Brain microvascular endothelial cell (primary cell): ENCODE data around the gene PRPF6.

Experiments used
- DNase-seq: peaks from one replicate; pipeline ENCODE4 v3.0.0-alpha.2; 2020
- H3K27ac ChIP-seq: fragments of 250-450 bp; sonication (Bioruptor Pico); 2 replicates; pipeline ENCODE4 v1.5.1; 2020; ENCODE audit warnings: mild to moderate bottlenecking, moderate library complexity
- H3K27me3 ChIP-seq: fragments of 250-450 bp; sonication (Bioruptor Pico); replicated peaks from 2 replicates; pipeline ENCODE4 v1.5.1; 2020; ENCODE audit warnings: mild to moderate bottlenecking
- H3K36me3 ChIP-seq: fragments of 250-450 bp; sonication (Bioruptor Pico); replicated peaks from 2 replicates; pipeline ENCODE4 v1.5.1; 2020; ENCODE audit warnings: mild to moderate bottlenecking
- H3K4me3 ChIP-seq: 2 replicates; pipeline ENCODE4 v1.5.1; 2011; ENCODE audit warnings: low read depth, mild to moderate bottlenecking, control low read depth, low read length, moderate library complexity
- CTCF ChIP-seq: IDR thresholded peaks from 2 replicates; pipeline ENCODE4 v1.5.1; 2011; ENCODE audit warnings: low read depth, mild to moderate bottlenecking, moderate library complexity, low read length, control low read depth, inconsistent platforms; ENCODE audit errors: missing control alignments
- in situ Hi-C: cut with HindIII; loops from 2 replicates; pipeline ENCODE4 v1.10.0; 2017; ENCODE audit warnings: low sequenced_read_pairs, low pct_ligation_motif_present

Gene PRPF6

GRCh38 chr20:63953764-63954429 lies 27.0 kb upstream of the PRPF6 start:
- in situ Hi-C loops, result no loop called here
- no peaks in the 10 kb centered on the region for H3K27me3 ChIP-seq
- peaks cover under 1% of the 10 kb centered on the region for H3K36me3 ChIP-seq
- H3K4me3 ChIP-seq, result no peak overlapping the region
- TF ChIP-seq CTCF, result no peak
- H3K27ac ChIP-seq, result no peak overlapping the region
- no peak for DNase-seq

GRCh38 chr20:63955281-63955826 lies 25.6 kb upstream of the PRPF6 start:
- Histone ChIP-seq H3K4me3 (peak overlapping the region; percentile 88), H3K27ac (no peak overlapping the region), H3K36me3 (peaks cover 8% of the 10 kb centered on the region), H3K27me3 (no peaks in the 10 kb centered on the region)
- DNase-seq, result no peak
- peak; percentile 26 for TF ChIP-seq CTCF
- in situ Hi-C loops, result no loop called here

- Histone ChIP-seq H3K27ac (peak within 1 kb of the TSS; percentile 57), H3K36me3 (peaks cover 9% of the 10 kb centered on the region), H3K4me3 (peak within 1 kb of the TSS; percentile 88), H3K27me3 (no peaks in the 10 kb centered on the region)
- no peak for TF ChIP-seq CTCF
- in situ Hi-C loops, result no loop called here
- peak; percentile 79 for DNase-seq
Observed at GRCh38 chr20:63955827-63956663, 24.9 kb upstream of the PRPF6 start, which contains the start of gene UCKL1. Gene UCKL1 (minus strand): TSS chr20:63956416. CDS start chr20:63956372, 44 bp downstream.

GRCh38 chr20:63956664-63957003 lies 24.3 kb upstream of the PRPF6 start:
- peak overlapping the region; percentile 54 for H3K4me3 ChIP-seq
- no peaks in the 10 kb centered on the region for H3K27me3 ChIP-seq
- H3K36me3 ChIP-seq, result peaks cover 15% of the 10 kb centered on the region
- no peak for TF ChIP-seq CTCF
- in situ Hi-C loops, result no loop called here
- H3K27ac ChIP-seq, result peak overlapping the region; percentile 25
- no peak for DNase-seq

GRCh38 chr20:63957004-63957689 lies 23.8 kb upstream of the PRPF6 start:
- in situ Hi-C loops, result no loop called here
- Histone ChIP-seq H3K36me3 (peaks cover 20% of the 10 kb centered on the region), H3K27ac (peak overlapping the region; percentile 25), H3K27me3 (no peaks in the 10 kb centered on the region), H3K4me3 (peak overlapping the region; percentile 54)
- TF ChIP-seq CTCF, result peak; percentile 26
- no peak for DNase-seq
